K562 (cell line): ENCODE data around the gene CAV1. TPM values are rescaled to one million over a fixed set of nuclear protein-coding genes. Genes with fewer than 3 reads are reported as not detected.

Source experiments
- ATF7 ChIP-seq: fragments of 450-650 bp; IDR thresholded peaks from 2 replicates; pipeline ENCODE4 v1.7.1; 2014; ENCODE audit warnings: mild to moderate bottlenecking, moderate library complexity
- HES1 ChIP-seq: fragments of 450-650 bp; IDR thresholded peaks from 2 replicates; pipeline ENCODE4 v1.6.1; 2016; ENCODE audit warnings: low read depth, mild to moderate bottlenecking, moderate library complexity
- KLF16 ChIP-seq: IDR thresholded peaks from 2 replicates; pipeline ENCODE4 v1.6.1; 2016; ENCODE audit warnings: antibody characterized with exemption
- MBD2 ChIP-seq: sonication (generic); IDR thresholded peaks from 2 replicates; pipeline ENCODE4 v1.6.1; 2016; ENCODE audit warnings: low read depth, borderline replicate concordance
- NR2C1 ChIP-seq, 2 experiments: fragments of 450-650 bp; IDR thresholded peaks; 2 replicates each; pipeline ENCODE4 v1.6.1; 2017; ENCODE audit warnings: mild to moderate bottlenecking in 2 of 2, antibody characterized with exemption in 1 of 2, inconsistent platforms in 1 of 2, missing compliant biosample characterization in 1 of 2, missing genetic modification characterization in 1 of 2
- SAFB ChIP-seq: fragments of 200-400 bp; formaldehyde crosslinking; IDR thresholded peaks from 2 replicates; pipeline ENCODE4 v1.6.1; 2017; ENCODE audit warnings: low read depth, low read length, borderline replicate concordance
- SNRNP70 ChIP-seq: fragments of 200-400 bp; formaldehyde crosslinking; optimal IDR thresholded peaks from 2 replicates; pipeline ENCODE3; 2017; ENCODE audit warnings: low read depth, low read length
- TOE1 ChIP-seq, 2 experiments: fragments of 450-650 bp in 1 of 2; sonication (generic) in 1 of 2; formaldehyde crosslinking in 1 of 2; IDR thresholded peaks; 2 replicates each; pipeline versions ENCODE4 v1.7.1 to v1.8.0; 2016 to 2022; ENCODE audit warnings: borderline replicate concordance in 2 of 2, mild to moderate bottlenecking in 2 of 2, antibody characterized with exemption in 1 of 2, inconsistent platforms in 1 of 2, low read depth in 1 of 2, missing genetic modification reagents in 1 of 2, moderate library complexity in 1 of 2
- ZBTB1 ChIP-seq: sonication (generic); formaldehyde crosslinking; IDR thresholded peaks from 2 replicates; pipeline ENCODE4 v1.8.1; 2023; ENCODE audit warnings: missing genetic modification reagents, low read depth, mild to moderate bottlenecking, borderline replicate concordance
- ZC3H4 ChIP-seq: sonication (generic); formaldehyde crosslinking; IDR thresholded peaks from 2 replicates; pipeline ENCODE4 v1.9.0; 2021; ENCODE audit warnings: missing genetic modification reagents, borderline replicate concordance
- ZNF766 ChIP-seq: fragments of 200-800 bp; sonication (Bioruptor generic); conservative IDR thresholded peaks from 2 replicates; pipeline ENCODE4 v1.6.1; 2016; ENCODE audit warnings: missing genetic modification characterization, missing compliant biosample characterization
- polyA plus RNA-seq, 8 experiments: library from polyadenylated mRNA; depleted of rRNA in 4 of 8; stranded (reverse) in 5 of 8; unstranded in 3 of 8; fragments of >200 nt; fragmentation: Nextera tagmentation in 2 of 8; fragmentation: Illumina TruSeq in 1 of 8; extraction: Ambion mirVana in 2 of 8; extraction: Trizol in 1 of 8; gene quantifications; 2 replicates each; pipeline versions ENCODE4 v1.2.1 to v1.2.3, GENCODE V29; 2011 to 2014; ENCODE audit warnings: inconsistent platforms in 1 of 8, missing spikeins in 1 of 8
- total RNA-seq, 7 experiments: library from RNA; depleted of rRNA in 6 of 7; stranded (reverse); fragments of >200 nt in 6 of 7; fragmentation: Illumina TruSeq in 2 of 7; extraction: Trizol in 2 of 7; gene quantifications; 2 replicates each; pipeline versions ENCODE4 v1.2.1 to v1.2.3, GENCODE V29; 2011 to 2021; ENCODE audit warnings: low replicate concordance in 1 of 7

The CAV1 gene
- total and polyA plus RNA-seq, 9 of the 15 experiments (the other 6 are each of a cell fraction or from before 2014, with no cell fraction given), result 0.08 to 1.5 (median 0.63) TPM

GRCh38 chr7:116525913-116526861, 1.4 kb downstream of the CAV1 start (continued):
- TF ChIP-seq SNRNP70 (no peak), KLF16 (0 out of 2 replicates have a peak, but pooled peaks have one; percentile 15), MBD2 (no peak), ZC3H4 (CRISPR knock-in tag) (0 out of 2 replicates have a peak, but pooled peaks have one; percentile 11), TOE1 (IDR thresholded peaks at IDR 0.05; ENCODE audit: borderline replicate concordance) (no peak), TOE1 (CRISPR knock-in tag; IDR thresholded peaks at IDR 0.05; ENCODE audit: borderline replicate concordance, low read depth) (peak; percentile 71; the same call in 1 of the 2 replicates), NR2C1 (IDR thresholded peaks at IDR 0.05) (no peak), NR2C1 (tag; IDR thresholded peaks at IDR 0.05) (no peak), ATF7 (peak; percentile 61; the same call in 1 of the 2 replicates), ZNF766 (CRISPR knock-in tag) (0 out of 2 replicates have a peak, but pooled peaks have one; percentile 18), SAFB (peak; percentile 69; the same call in 1 of the 2 replicates), ZBTB1 (0 out of 2 replicates have a peak, but pooled peaks have one; percentile 64), HES1 (peak; percentile 59; the same call in 1 of the 2 replicates)
- TF ChIP-seq, all 486 proteins: peak for 114
